SK-N-MC (cell line): Measurements from ENCODE around the gene CYP27C1.

Source experiments
- EZH2 ChIP-seq: fragments of 200-600 bp; sonication (generic); IDR thresholded peaks from one replicate; pipeline ENCODE4 v1.6.1; 2017; ENCODE audit warnings: antibody characterized with exemption
- FOXP2 ChIP-seq: optimal IDR thresholded peaks from 2 replicates; pipeline ENCODE3; 2011; ENCODE audit warnings: mild to moderate bottlenecking, moderate library complexity; ENCODE audit not compliant: insufficient read depth; ENCODE audit errors: extremely low read length, control extremely low read depth
- POLR2AphosphoS5 ChIP-seq: IDR thresholded peaks from 2 replicates; pipeline ENCODE4 v1.6.1; 2012; ENCODE audit warnings: mild to moderate bottlenecking, low read depth, low read length, borderline replicate concordance

GRCh38 chr2:127193164-127193966, 26.7 kb downstream of the CYP27C1 start:
- no peak for TF ChIP-seq POLR2AphosphoS5
- TF ChIP-seq EZH2 = no peak
- no peak for TF ChIP-seq FOXP2
